CD14-positive monocyte (primary cell): Measurements from ENCODE around the gene SPSB4. TPM values are rescaled to one million over a fixed set of nuclear protein-coding genes. Genes with fewer than 3 reads are reported as not detected.
"Not testable (repeated sequence)": the region's sequence is repeated elsewhere in the genome, so short reads cannot be mapped to it uniquely, and the experiment has no call there.

Source experiments
- DNase-seq, 3 donors: peaks; one replicate each; pipeline ENCODE4 v3.0.0-alpha.2; 2011 to 2022
- H2AFZ ChIP-seq: 2 replicates; pipeline ENCODE4 v1.6.0; 2012; ENCODE audit warnings: mild to moderate bottlenecking, low read depth, low read length, inconsistent platforms; ENCODE audit not compliant: insufficient read depth, poor library complexity, severe bottlenecking
- H3K27ac ChIP-seq, 2 donors: 1 replicate in 1 of 2; 2 replicates in 1 of 2; pipeline ENCODE4 v1.5.1; 2012 to 2013; ENCODE audit warnings: low read length in 2 of 2, control low read depth in 1 of 2, inconsistent platforms in 1 of 2, low read depth in 1 of 2, mild to moderate bottlenecking in 1 of 2
- H3K27me3 ChIP-seq, 2 donors: one replicate each; pipeline versions ENCODE4 v1.6.0 to v1.6.1; 2011 to 2013; ENCODE audit warnings: low read length in 2 of 2; ENCODE audit not compliant: control insufficient read depth in 2 of 2, insufficient read depth in 2 of 2
- H3K36me3 ChIP-seq, 2 donors: replicated peaks in 1 of 2; 1 replicate in 1 of 2; 2 replicates in 1 of 2; pipeline versions ENCODE4 v1.5.1 to v1.6.1; 2012 to 2013; ENCODE audit warnings: low read length in 2 of 2, control low read depth in 1 of 2, inconsistent platforms in 1 of 2, mild to moderate bottlenecking in 1 of 2; ENCODE audit not compliant: insufficient read depth in 2 of 2, control insufficient read depth in 1 of 2
- H3K4me1 ChIP-seq, 2 donors: 1 replicate in 1 of 2; 2 replicates in 1 of 2; pipeline versions ENCODE4 v1.5.1 to v1.6.1; 2012 to 2013; ENCODE audit warnings: low read length in 2 of 2, control low read depth in 1 of 2, inconsistent platforms in 1 of 2, mild to moderate bottlenecking in 1 of 2, moderate library complexity in 1 of 2; ENCODE audit not compliant: insufficient read depth in 2 of 2, control insufficient read depth in 1 of 2
- H3K4me2 ChIP-seq: replicated peaks from 2 replicates; pipeline ENCODE3; 2012; ENCODE audit warnings: low read length, moderate library complexity, mild to moderate bottlenecking; ENCODE audit not compliant: poor library complexity, severe bottlenecking; ENCODE audit errors: extremely low read depth
- H3K4me3 ChIP-seq, 3 experiments: fragments of 200-600 bp in 1 of 3; sonication (generic) in 1 of 3; replicated peaks in 1 of 3; 1 replicate in 2 of 3; 2 replicates in 1 of 3; pipeline ENCODE4 v1.5.1; 2011 to 2013; ENCODE audit warnings: low read length in 3 of 3, mild to moderate bottlenecking in 3 of 3, control low read depth in 2 of 3, low read depth in 2 of 3, inconsistent platforms in 1 of 3, moderate library complexity in 1 of 3
- H3K79me2 ChIP-seq: 2 replicates; pipeline ENCODE4 v1.6.0; 2012; ENCODE audit warnings: mild to moderate bottlenecking, control low read depth, inconsistent platforms, low read length, moderate library complexity; ENCODE audit not compliant: insufficient read depth
- H3K9ac ChIP-seq: 2 replicates; pipeline ENCODE4 v1.6.0; 2017; ENCODE audit warnings: low read length, mild to moderate bottlenecking; ENCODE audit not compliant: insufficient read depth, poor library complexity, severe bottlenecking
- H3K9me3 ChIP-seq, 2 donors: replicated peaks in 1 of 2; 1 replicate in 1 of 2; 2 replicates in 1 of 2; pipeline versions ENCODE4 v1.5.1 to v1.6.1; 2012 to 2013; ENCODE audit warnings: low read length in 2 of 2, control low read depth in 1 of 2; ENCODE audit not compliant: control insufficient read depth in 1 of 2, insufficient read depth in 1 of 2
- H4K20me1 ChIP-seq: 2 replicates; pipeline ENCODE4 v1.6.0; 2012; ENCODE audit warnings: mild to moderate bottlenecking, low read length, control low read depth, moderate library complexity; ENCODE audit not compliant: insufficient read depth
- H3K27ac Mint-ChIP-seq, 7 donors: one replicate each; pipeline ENCODE4 v1.8.0; 2020; ENCODE audit warnings: mild to moderate bottlenecking in 7 of 7, mixed read lengths in 7 of 7, moderate library complexity in 6 of 7, inconsistent platforms in 2 of 7
- H3K27me3 Mint-ChIP-seq, 3 donors: one replicate each; pipeline ENCODE4 v1.8.0; 2021 to 2022; ENCODE audit warnings: low read depth in 3 of 3, mild to moderate bottlenecking in 3 of 3, mixed read lengths in 3 of 3, moderate library complexity in 3 of 3, inconsistent platforms in 1 of 3
- H3K36me3 Mint-ChIP-seq, 2 donors: one replicate each; pipeline ENCODE4 v1.8.0; 2020; ENCODE audit warnings: mixed read lengths in 2 of 2, inconsistent platforms in 1 of 2, mild to moderate bottlenecking in 1 of 2
- H3K4me1 Mint-ChIP-seq: one replicate; pipeline ENCODE4 v1.8.0; 2020; ENCODE audit warnings: mild to moderate bottlenecking, mixed read lengths
- H3K4me3 Mint-ChIP-seq, 2 donors: one replicate each; pipeline ENCODE4 v1.8.0; 2020; ENCODE audit warnings: mild to moderate bottlenecking in 2 of 2, mixed read lengths in 2 of 2, moderate library complexity in 1 of 2
- H3K9me3 Mint-ChIP-seq, 7 donors: one replicate each; pipeline ENCODE4 v1.8.0; 2020 to 2022; ENCODE audit warnings: mixed read lengths in 7 of 7, mild to moderate bottlenecking in 6 of 7, moderate library complexity in 6 of 7, inconsistent platforms in 2 of 7
- CTCF ChIP-seq: fragments of 200-600 bp; IDR thresholded peaks from one replicate; pipeline ENCODE4 v1.8.0; 2022; ENCODE audit warnings: antibody characterized with exemption, mild to moderate bottlenecking
- WGBS: methylation state at CpG from one replicate; pipeline ENCODE4 v1.1.5; 2013; ENCODE audit warnings: missing lambda C conversion rate; ENCODE audit not compliant: insufficient coverage; 5-methylcytosine and 5-hydroxymethylcytosine counted together
- intact Hi-C, 2 donors: fragments of 100-400 bp; cut with micrococcal nuclease; formaldehyde crosslinking; loops; one replicate each; pipeline versions ENCODE4 v1.15.0 to v1.15.1; 2023
- polyA plus RNA-seq, 3 donors: library from polyadenylated mRNA; depleted of rRNA in 1 of 3; unstranded in 2 of 3; stranded (reverse) in 1 of 3; fragments of 300-500 nt in 2 of 3; fragments of >200 nt in 1 of 3; fragmentation: Illumina TruSeq in 2 of 3; gene quantifications; 1 replicate in 2 of 3; 2 replicates in 1 of 3; pipeline ENCODE4 v1.2.3, GENCODE V29; 2012 to 2021

Gene SPSB4
- polyA plus RNA-seq, 3 donors = not detected

- Histone ChIP-seq H3K4me3 (no peak overlapping the region), H3K4me1 (peaks cover 5 to 6% of the 10 kb centered on the region in 2 donors), H3K36me3 (no peaks in the 10 kb centered on the region), H3K9me3 (no peaks in the 10 kb centered on the region), H3K79me2 (no peaks in the 10 kb centered on the region), H2AFZ (no peak overlapping the region), H3K9ac (no peak overlapping the region), H3K27me3 (no peaks in the 10 kb centered on the region), H3K4me2 (no peak overlapping the region), H4K20me1 (no peaks in the 10 kb centered on the region), H3K27ac (no peak overlapping the region)
- WGBS = 100% methylated on average over 1 of the region's 3 CpGs
- Mint-ChIP-seq H3K4me3 (no peak overlapping the region), H3K36me3 (no peaks in the 10 kb centered on the region), H3K4me1 (peaks cover 18% of the 10 kb centered on the region), H3K27me3 (peaks cover 2 to 7% (median 4%) of the 10 kb centered on the region in 3 donors), H3K9me3 (peaks cover 3 to 21% (median 7%) of the 10 kb centered on the region in 7 donors), H3K27ac (no peak overlapping the region)
- intact Hi-C loops = no loop called here
- TF ChIP-seq CTCF = no peak
- DNase-seq = no peak
Observed at GRCh38 chr3:141015481-141015880, 35.7 kb upstream of the SPSB4 start.

- Mint-ChIP-seq H3K4me3 (peak overlapping the region in 1 of 2 donors; percentile 39), H3K4me1 (peaks cover 18% of the 10 kb centered on the region), H3K9me3 (peaks cover 3 to 21% (median 7%) of the 10 kb centered on the region in 7 donors)
- intact Hi-C loops, H3K36me3 ChIP-seq, H3K4me3 ChIP-seq, H3K4me1 ChIP-seq, H3K27me3 Mint-ChIP-seq, H3K27ac ChIP-seq, H3K27me3 ChIP-seq, H2AFZ ChIP-seq, H4K20me1 ChIP-seq, H3K4me2 ChIP-seq, H3K79me2 ChIP-seq, H3K27ac Mint-ChIP-seq, DNase-seq, H3K9ac ChIP-seq, H3K9me3 ChIP-seq, H3K36me3 Mint-ChIP-seq: not testable (repeated sequence)
- 49% methylated on average over 17 of the region's 23 CpGs for WGBS
Observed at GRCh38 chr3:141017366-141018322, 33.5 kb upstream of the SPSB4 start.
